WTC11 (cell line): ENCODE results near the gene UPK3A. TPM values are rescaled to one million over a fixed set of nuclear protein-coding genes. Genes with fewer than 3 reads are reported as not detected.

Experiments used
- ATF3 ChIP-seq: sonication (generic); formaldehyde crosslinking; conservative IDR thresholded peaks from 2 replicates; pipeline ENCODE4 v1.8.1; 2022; ENCODE audit warnings: mild to moderate bottlenecking, missing genetic modification reagents
- E2F1 ChIP-seq: sonication (generic); formaldehyde crosslinking; IDR thresholded peaks from 2 replicates; pipeline ENCODE4 v1.8.0; 2022; ENCODE audit warnings: mild to moderate bottlenecking, missing genetic modification reagents
- ESRRA ChIP-seq: sonication (generic); formaldehyde crosslinking; IDR thresholded peaks from 2 replicates; pipeline ENCODE4 v1.8.1; 2022; ENCODE audit warnings: mild to moderate bottlenecking, missing genetic modification reagents, borderline replicate concordance
- FOXP4 ChIP-seq: sonication (generic); formaldehyde crosslinking; IDR thresholded peaks from 2 replicates; pipeline ENCODE4 v1.8.0; 2022; ENCODE audit warnings: mild to moderate bottlenecking, missing genetic modification reagents
- JUN ChIP-seq: sonication (generic); formaldehyde crosslinking; IDR thresholded peaks from 2 replicates; pipeline ENCODE4 v1.8.0; 2023; ENCODE audit warnings: mild to moderate bottlenecking, missing genetic modification reagents
- MXD4 ChIP-seq: fragments of 250-450 bp; sonication (Bioruptor Pico); IDR thresholded peaks from 2 replicates; pipeline ENCODE4 v1.8.0; 2021; ENCODE audit warnings: mild to moderate bottlenecking, moderate library complexity, borderline replicate concordance
- MYBL2 ChIP-seq: sonication (generic); formaldehyde crosslinking; IDR thresholded peaks from 2 replicates; pipeline ENCODE4 v1.8.1; 2023; ENCODE audit warnings: mild to moderate bottlenecking, moderate library complexity, missing genetic modification reagents
- NFYB ChIP-seq: sonication (generic); formaldehyde crosslinking; conservative IDR thresholded peaks from 2 replicates; pipeline ENCODE4 v1.8.0; 2022; ENCODE audit warnings: low read depth, missing genetic modification reagents
- PRDM15 ChIP-seq: sonication (generic); formaldehyde crosslinking; IDR thresholded peaks from 2 replicates; pipeline ENCODE4 v1.8.0; 2022; ENCODE audit warnings: missing genetic modification reagents
- SP1 ChIP-seq: sonication (generic); formaldehyde crosslinking; conservative IDR thresholded peaks from 2 replicates; pipeline ENCODE4 v1.8.1; 2022; ENCODE audit warnings: missing genetic modification reagents
- TCF7 ChIP-seq: sonication (generic); formaldehyde crosslinking; IDR thresholded peaks from 2 replicates; pipeline ENCODE4 v1.8.0; 2022; ENCODE audit warnings: mild to moderate bottlenecking, low read depth, missing genetic modification reagents, moderate library complexity
- TEAD4 ChIP-seq: sonication (generic); formaldehyde crosslinking; IDR thresholded peaks from 2 replicates; pipeline ENCODE4 v1.8.0; 2022; ENCODE audit warnings: mild to moderate bottlenecking, missing genetic modification reagents
- ZMAT4 ChIP-seq: fragments of 250-450 bp; sonication (Bioruptor Pico); IDR thresholded peaks from 2 replicates; pipeline ENCODE4 v1.9.0; 2021; ENCODE audit warnings: mild to moderate bottlenecking
- ZNF121 ChIP-seq: sonication (generic); formaldehyde crosslinking; IDR thresholded peaks from 2 replicates; pipeline ENCODE4 v1.8.0; 2023; ENCODE audit warnings: missing genetic modification reagents
- ZNF671 ChIP-seq: fragments of 250-450 bp; sonication (Bioruptor Pico); IDR thresholded peaks from 2 replicates; pipeline ENCODE4 v1.8.0; 2021; ENCODE audit warnings: mild to moderate bottlenecking
- total RNA-seq: library from RNA; stranded (reverse); gene quantifications from 3 replicates; pipeline ENCODE4 v1.2.3, GENCODE V29; 2021
- TF ChIP-seq, protein P1 (sequence below): sonication (generic); formaldehyde crosslinking; conservative IDR thresholded peaks from 2 replicates; pipeline ENCODE4 v1.8.1; 2023; ENCODE audit warnings: mild to moderate bottlenecking, low read depth, missing genetic modification reagents, moderate library complexity
- TF ChIP-seq, protein P2 (sequence below): fragments of 250-450 bp; sonication (Bioruptor Pico); IDR thresholded peaks from 2 replicates; pipeline ENCODE4 v1.9.0; 2021; ENCODE audit warnings: mild to moderate bottlenecking, borderline replicate concordance
- TF ChIP-seq, protein P3 (sequence below): sonication (generic); formaldehyde crosslinking; IDR thresholded peaks from 2 replicates; pipeline ENCODE4 v1.8.1; 2022; ENCODE audit warnings: mild to moderate bottlenecking, moderate library complexity, missing genetic modification reagents
- TF ChIP-seq, protein P4 (sequence below): fragments of 250-450 bp; sonication (Bioruptor Pico); IDR thresholded peaks from 2 replicates; pipeline ENCODE4 v2.1.2; 2022; ENCODE audit warnings: mild to moderate bottlenecking, moderate library complexity

The UPK3A gene
- total RNA-seq, 1 experiment from 2014 or later: 0.37 TPM

DNA sequence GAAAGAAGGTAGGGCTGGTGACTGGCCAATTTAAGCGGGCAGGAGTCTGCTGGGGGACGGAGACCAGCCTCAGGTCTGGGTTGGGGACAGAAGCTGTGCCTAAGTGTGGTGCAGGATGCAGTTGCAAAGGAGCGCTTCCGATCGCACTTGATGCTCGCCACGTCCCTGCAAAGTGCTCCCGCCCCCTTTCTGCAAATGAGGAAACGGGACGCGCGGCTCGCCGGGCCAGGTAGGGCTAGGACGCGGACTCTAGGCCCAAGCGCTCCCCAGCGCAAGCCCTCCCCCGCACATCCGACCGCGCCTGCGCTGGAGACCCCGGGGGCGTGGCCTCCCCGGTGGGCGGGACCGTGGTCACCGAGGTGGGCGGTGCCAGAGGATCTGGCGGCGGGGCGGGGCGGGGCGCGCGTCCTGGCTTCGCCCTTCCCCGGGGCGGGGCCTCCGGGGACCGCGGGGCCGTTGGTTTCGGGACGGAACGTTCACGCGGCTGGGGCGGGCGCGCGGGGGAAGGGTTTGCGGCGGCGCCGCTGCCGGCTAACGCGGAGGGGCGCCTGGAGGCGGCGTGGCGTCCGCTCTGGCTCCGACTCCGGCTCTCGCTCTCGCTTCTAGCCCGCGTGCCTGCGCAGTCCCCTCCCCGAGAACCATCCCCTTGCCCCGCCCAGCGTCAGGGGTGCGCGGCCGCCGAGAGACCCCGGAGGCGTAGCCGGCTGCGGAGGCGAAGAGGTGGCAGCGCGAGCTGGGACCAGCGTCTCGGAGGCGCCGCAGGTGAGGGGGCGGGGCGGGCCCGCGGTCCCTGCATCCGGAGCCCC, 24.9 kb downstream of the UPK3A start, which contains the start of gene FAM118A (continued):
- TF ChIP-seq, protein P1, sequence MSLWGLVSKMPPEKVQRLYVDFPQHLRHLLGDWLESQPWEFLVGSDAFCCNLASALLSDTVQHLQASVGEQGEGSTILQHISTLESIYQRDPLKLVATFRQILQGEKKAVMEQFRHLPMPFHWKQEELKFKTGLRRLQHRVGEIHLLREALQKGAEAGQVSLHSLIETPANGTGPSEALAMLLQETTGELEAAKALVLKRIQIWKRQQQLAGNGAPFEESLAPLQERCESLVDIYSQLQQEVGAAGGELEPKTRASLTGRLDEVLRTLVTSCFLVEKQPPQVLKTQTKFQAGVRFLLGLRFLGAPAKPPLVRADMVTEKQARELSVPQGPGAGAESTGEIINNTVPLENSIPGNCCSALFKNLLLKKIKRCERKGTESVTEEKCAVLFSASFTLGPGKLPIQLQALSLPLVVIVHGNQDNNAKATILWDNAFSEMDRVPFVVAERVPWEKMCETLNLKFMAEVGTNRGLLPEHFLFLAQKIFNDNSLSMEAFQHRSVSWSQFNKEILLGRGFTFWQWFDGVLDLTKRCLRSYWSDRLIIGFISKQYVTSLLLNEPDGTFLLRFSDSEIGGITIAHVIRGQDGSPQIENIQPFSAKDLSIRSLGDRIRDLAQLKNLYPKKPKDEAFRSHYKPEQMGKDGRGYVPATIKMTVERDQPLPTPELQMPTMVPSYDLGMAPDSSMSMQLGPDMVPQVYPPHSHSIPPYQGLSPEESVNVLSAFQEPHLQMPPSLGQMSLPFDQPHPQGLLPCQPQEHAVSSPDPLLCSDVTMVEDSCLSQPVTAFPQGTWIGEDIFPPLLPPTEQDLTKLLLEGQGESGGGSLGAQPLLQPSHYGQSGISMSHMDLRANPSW (CRISPR knock-in tag): no peak
- TF ChIP-seq PRDM15 (CRISPR knock-in tag): no peak
- TF ChIP-seq MXD4 (CRISPR knock-in tag): no peak
- no peak; the same call in 1 of the 2 replicates for TF ChIP-seq NFYB (CRISPR knock-in tag)
- TF ChIP-seq ZMAT4: no peak
- no peak for TF ChIP-seq ESRRA (CRISPR knock-in tag)
- TF ChIP-seq, protein P2, sequence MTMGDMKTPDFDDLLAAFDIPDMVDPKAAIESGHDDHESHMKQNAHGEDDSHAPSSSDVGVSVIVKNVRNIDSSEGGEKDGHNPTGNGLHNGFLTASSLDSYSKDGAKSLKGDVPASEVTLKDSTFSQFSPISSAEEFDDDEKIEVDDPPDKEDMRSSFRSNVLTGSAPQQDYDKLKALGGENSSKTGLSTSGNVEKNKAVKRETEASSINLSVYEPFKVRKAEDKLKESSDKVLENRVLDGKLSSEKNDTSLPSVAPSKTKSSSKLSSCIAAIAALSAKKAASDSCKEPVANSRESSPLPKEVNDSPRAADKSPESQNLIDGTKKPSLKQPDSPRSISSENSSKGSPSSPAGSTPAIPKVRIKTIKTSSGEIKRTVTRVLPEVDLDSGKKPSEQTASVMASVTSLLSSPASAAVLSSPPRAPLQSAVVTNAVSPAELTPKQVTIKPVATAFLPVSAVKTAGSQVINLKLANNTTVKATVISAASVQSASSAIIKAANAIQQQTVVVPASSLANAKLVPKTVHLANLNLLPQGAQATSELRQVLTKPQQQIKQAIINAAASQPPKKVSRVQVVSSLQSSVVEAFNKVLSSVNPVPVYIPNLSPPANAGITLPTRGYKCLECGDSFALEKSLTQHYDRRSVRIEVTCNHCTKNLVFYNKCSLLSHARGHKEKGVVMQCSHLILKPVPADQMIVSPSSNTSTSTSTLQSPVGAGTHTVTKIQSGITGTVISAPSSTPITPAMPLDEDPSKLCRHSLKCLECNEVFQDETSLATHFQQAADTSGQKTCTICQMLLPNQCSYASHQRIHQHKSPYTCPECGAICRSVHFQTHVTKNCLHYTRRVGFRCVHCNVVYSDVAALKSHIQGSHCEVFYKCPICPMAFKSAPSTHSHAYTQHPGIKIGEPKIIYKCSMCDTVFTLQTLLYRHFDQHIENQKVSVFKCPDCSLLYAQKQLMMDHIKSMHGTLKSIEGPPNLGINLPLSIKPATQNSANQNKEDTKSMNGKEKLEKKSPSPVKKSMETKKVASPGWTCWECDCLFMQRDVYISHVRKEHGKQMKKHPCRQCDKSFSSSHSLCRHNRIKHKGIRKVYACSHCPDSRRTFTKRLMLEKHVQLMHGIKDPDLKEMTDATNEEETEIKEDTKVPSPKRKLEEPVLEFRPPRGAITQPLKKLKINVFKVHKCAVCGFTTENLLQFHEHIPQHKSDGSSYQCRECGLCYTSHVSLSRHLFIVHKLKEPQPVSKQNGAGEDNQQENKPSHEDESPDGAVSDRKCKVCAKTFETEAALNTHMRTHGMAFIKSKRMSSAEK (CRISPR knock-in tag): no peak
- TF ChIP-seq, protein P3, sequence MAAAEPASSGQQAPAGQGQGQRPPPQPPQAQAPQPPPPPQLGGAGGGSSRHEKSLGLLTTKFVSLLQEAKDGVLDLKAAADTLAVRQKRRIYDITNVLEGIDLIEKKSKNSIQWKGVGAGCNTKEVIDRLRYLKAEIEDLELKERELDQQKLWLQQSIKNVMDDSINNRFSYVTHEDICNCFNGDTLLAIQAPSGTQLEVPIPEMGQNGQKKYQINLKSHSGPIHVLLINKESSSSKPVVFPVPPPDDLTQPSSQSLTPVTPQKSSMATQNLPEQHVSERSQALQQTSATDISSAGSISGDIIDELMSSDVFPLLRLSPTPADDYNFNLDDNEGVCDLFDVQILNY: 0 out of 2 replicates have a peak, but pooled peaks have one; percentile 54
- TF ChIP-seq E2F1 (CRISPR knock-in tag): 0 out of 2 replicates have a peak, but pooled peaks have one; percentile 47
- TF ChIP-seq TEAD4 (CRISPR knock-in tag): no peak
- TF ChIP-seq TCF7: no peak
- no peak for TF ChIP-seq ATF3 (CRISPR knock-in tag)
- no peak for TF ChIP-seq ZNF671 (CRISPR knock-in tag)
- no peak for TF ChIP-seq JUN
- peak; percentile 57; the same call in 1 of the 2 replicates for TF ChIP-seq ZNF121 (CRISPR knock-in tag)
- TF ChIP-seq FOXP4 (CRISPR knock-in tag): peak; percentile 82; the same call in 1 of the 2 replicates
- TF ChIP-seq MYBL2 (CRISPR knock-in tag): no peak
- peak; percentile 80 for TF ChIP-seq SP1 (CRISPR knock-in tag)
- TF ChIP-seq, protein P4, sequence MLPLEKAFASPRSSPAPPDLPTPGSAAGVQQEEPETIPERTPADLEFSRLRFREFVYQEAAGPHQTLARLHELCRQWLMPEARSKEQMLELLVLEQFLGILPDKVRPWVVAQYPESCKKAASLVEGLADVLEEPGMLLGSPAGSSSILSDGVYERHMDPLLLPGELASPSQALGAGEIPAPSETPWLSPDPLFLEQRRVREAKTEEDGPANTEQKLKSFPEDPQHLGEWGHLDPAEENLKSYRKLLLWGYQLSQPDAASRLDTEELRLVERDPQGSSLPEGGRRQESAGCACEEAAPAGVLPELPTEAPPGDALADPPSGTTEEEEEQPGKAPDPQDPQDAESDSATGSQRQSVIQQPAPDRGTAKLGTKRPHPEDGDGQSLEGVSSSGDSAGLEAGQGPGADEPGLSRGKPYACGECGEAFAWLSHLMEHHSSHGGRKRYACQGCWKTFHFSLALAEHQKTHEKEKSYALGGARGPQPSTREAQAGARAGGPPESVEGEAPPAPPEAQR (CRISPR knock-in tag): no peak
